Neural progenitor cell (in vitro differentiated cells): ENCODE results near the gene CNBP. TPM values are rescaled to one million over a fixed set of nuclear protein-coding genes. Genes with fewer than 3 reads are reported as not detected.
A peak's percentile ranks its signal among the peaks of the same experiment; 100 is the strongest.
"Not testable (repeated sequence)": the region's sequence is repeated elsewhere in the genome, so short reads cannot be mapped to it uniquely, and the experiment has no call there.

ENCODE experiments used
- DNase-seq: peaks from one replicate; pipeline ENCODE4 v3.0.0-alpha.2; 2016; ENCODE audit warnings: low spot score
- H2AFZ ChIP-seq: fragments of 200-600 bp; sonication (generic); replicated peaks from 2 replicates; pipeline ENCODE4 v1.6.1; 2016; ENCODE audit warnings: antibody characterized with exemption
- H3F3A ChIP-seq: fragments of 200-600 bp; sonication (generic); 2 replicates; pipeline ENCODE4 v1.6.1; 2016; ENCODE audit warnings: antibody characterized with exemption, low read depth
- H3K27ac ChIP-seq: fragments of 200-600 bp; sonication (generic); 2 replicates; pipeline ENCODE4 v1.5.1; 2016; ENCODE audit warnings: mild to moderate bottlenecking
- H3K27me3 ChIP-seq: fragments of 200-600 bp; sonication (generic); 2 replicates; pipeline ENCODE4 v1.6.1; 2016; ENCODE audit warnings: mild to moderate bottlenecking, moderate library complexity
- H3K36me3 ChIP-seq: fragments of 200-600 bp; sonication (generic); 2 replicates; pipeline ENCODE4 v1.5.1; 2016
- H3K4me1 ChIP-seq: fragments of 200-600 bp; sonication (generic); 2 replicates; pipeline ENCODE4 v1.6.1; 2016; ENCODE audit warnings: mixed run types
- H3K4me2 ChIP-seq: fragments of 200-600 bp; sonication (generic); 2 replicates; pipeline ENCODE4 v1.6.1; 2016
- H3K4me3 ChIP-seq: fragments of 200-600 bp; sonication (generic); 2 replicates; pipeline ENCODE4 v1.5.1; 2016
- H3K79me2 ChIP-seq: fragments of 200-600 bp; sonication (generic); 2 replicates; pipeline ENCODE4 v1.6.1; 2016; ENCODE audit warnings: low read depth
- H3K9ac ChIP-seq: fragments of 200-600 bp; sonication (generic); 2 replicates; pipeline ENCODE4 v1.6.1; 2016
- H3K9me3 ChIP-seq: fragments of 200-600 bp; sonication (generic); 2 replicates; pipeline ENCODE4 v1.5.1; 2016; ENCODE audit warnings: low read depth
- H4K20me1 ChIP-seq: fragments of 200-600 bp; sonication (generic); 2 replicates; pipeline ENCODE4 v1.6.1; 2016; ENCODE audit warnings: low read depth
- H3K27ac Mint-ChIP-seq: 3 replicates; pipeline ENCODE4 v1.8.0; 2021; ENCODE audit warnings: mixed read lengths
- H3K27me3 Mint-ChIP-seq: 2 replicates; pipeline ENCODE4 v1.8.0; 2022; ENCODE audit warnings: low read depth, mild to moderate bottlenecking, inconsistent platforms, moderate library complexity, mixed read lengths; ENCODE audit not compliant: insufficient read depth
- H3K36me3 Mint-ChIP-seq: 3 replicates; pipeline ENCODE4 v1.8.0; 2021; ENCODE audit warnings: mixed read lengths
- H3K4me1 Mint-ChIP-seq: 3 replicates; pipeline ENCODE4 v1.8.0; 2021; ENCODE audit warnings: mixed read lengths
- H3K4me3 Mint-ChIP-seq: 3 replicates; pipeline ENCODE4 v1.8.0; 2021; ENCODE audit warnings: mild to moderate bottlenecking, moderate library complexity, mixed read lengths
- H3K9me3 Mint-ChIP-seq: 3 replicates; pipeline ENCODE4 v1.8.0; 2020; ENCODE audit warnings: mixed read lengths
- CTCF ChIP-seq: fragments of 200-600 bp; sonication (generic); IDR thresholded peaks from 2 replicates; pipeline ENCODE4 v1.5.1; 2017; ENCODE audit warnings: antibody characterized with exemption, mild to moderate bottlenecking
- EZH2 ChIP-seq: fragments of 200-600 bp; sonication (generic); IDR thresholded peaks from 2 replicates; pipeline ENCODE4 v1.6.1; 2017; ENCODE audit warnings: antibody characterized with exemption, mild to moderate bottlenecking, moderate library complexity
- EZH2phosphoT487 ChIP-seq: fragments of 200-600 bp; sonication (generic); IDR thresholded peaks from 2 replicates; pipeline ENCODE4 v1.6.1; 2017; ENCODE audit warnings: antibody characterized with exemption
- total RNA-seq: library from RNA; depleted of rRNA; stranded (reverse); fragments of >200 nt; gene quantifications from 2 replicates; pipeline ENCODE4 v1.2.3, GENCODE V29; 2015; ENCODE audit warnings: low replicate concordance

The CNBP gene
- total RNA-seq, 1 donor from 2014 or later: 495 TPM

GRCh38 chr3:129199366-129199765 is 15.7 kb upstream of the CNBP start:
- Histone ChIP-seq H3K27ac (no peak overlapping the region), H3K27me3 (no peaks in the 10 kb centered on the region), H3F3A (no peaks in the 10 kb centered on the region), H3K79me2 (no peaks in the 10 kb centered on the region), H3K4me3 (no peak overlapping the region), H3K4me2 (no peak overlapping the region), H3K4me1 (no peaks in the 10 kb centered on the region), H2AFZ (no peak overlapping the region), H4K20me1 (no peaks in the 10 kb centered on the region), H3K9ac (no peak overlapping the region), H3K36me3 (no peaks in the 10 kb centered on the region), H3K9me3 (no peaks in the 10 kb centered on the region)
- H3K4me3 Mint-ChIP-seq: no peak overlapping the region
- no peaks in the 10 kb centered on the region for H3K27me3 Mint-ChIP-seq
- no peak overlapping the region for H3K27ac Mint-ChIP-seq
- no peak for DNase-seq
- H3K4me1 Mint-ChIP-seq: no peaks in the 10 kb centered on the region
- H3K9me3 Mint-ChIP-seq: no peaks in the 10 kb centered on the region
- TF ChIP-seq CTCF: no peak
- no peak for TF ChIP-seq EZH2
- peaks cover 3% of the 10 kb centered on the region for H3K36me3 Mint-ChIP-seq

- DNase-seq: no peak
- H3K27me3 ChIP-seq: no peaks in the 10 kb centered on the region
- H3K9ac ChIP-seq: peak overlapping the region; percentile 36
- Mint-ChIP-seq H3K36me3 (peaks cover 3% of the 10 kb centered on the region), H3K4me1 (no peaks in the 10 kb centered on the region), H3K9me3 (no peaks in the 10 kb centered on the region), H3K27me3 (no peaks in the 10 kb centered on the region), H3K4me3 (no peak overlapping the region), H3K27ac (no peak overlapping the region)
- no peak overlapping the region for H3K4me3 ChIP-seq
- no peak overlapping the region for H2AFZ ChIP-seq
- H4K20me1 ChIP-seq: no peaks in the 10 kb centered on the region
- TF ChIP-seq CTCF (no peak), EZH2 (no peak), EZH2phosphoT487 (no peak)
- no peaks in the 10 kb centered on the region for H3K79me2 ChIP-seq
- no peak overlapping the region for H3K4me2 ChIP-seq
- H3K4me1 ChIP-seq: no peaks in the 10 kb centered on the region
- no peaks in the 10 kb centered on the region for H3K9me3 ChIP-seq
- H3K36me3 ChIP-seq: no peaks in the 10 kb centered on the region
- no peaks in the 10 kb centered on the region for H3F3A ChIP-seq
- no peak overlapping the region for H3K27ac ChIP-seq
Observed at GRCh38 chr3:129197321-129197720, 13.6 kb upstream of the CNBP start.

- Mint-ChIP-seq H3K9me3 (no peaks in the 10 kb centered on the region), H3K27me3 (no peaks in the 10 kb centered on the region), H3K36me3 (peaks cover 3% of the 10 kb centered on the region), H3K4me3 (no peak overlapping the region), H3K4me1 (no peaks in the 10 kb centered on the region), H3K27ac (no peak overlapping the region)
- Histone ChIP-seq H3K27ac (no peak overlapping the region), H3F3A (no peaks in the 10 kb centered on the region), H3K27me3 (no peaks in the 10 kb centered on the region), H3K79me2 (no peaks in the 10 kb centered on the region), H3K4me1 (no peaks in the 10 kb centered on the region), H3K4me3 (no peak overlapping the region), H3K9me3 (no peaks in the 10 kb centered on the region), H3K4me2 (no peak overlapping the region), H3K36me3 (no peaks in the 10 kb centered on the region), H4K20me1 (no peaks in the 10 kb centered on the region), H3K9ac (peak overlapping the region; percentile 36), H2AFZ (no peak overlapping the region)
- no peak for TF ChIP-seq EZH2
- DNase-seq: no peak
Observed at GRCh38 chr3:129196601-129197000, 12.9 kb upstream of the CNBP start.

- Histone ChIP-seq H3K79me2 (no peaks in the 10 kb centered on the region), H3K36me3 (no peaks in the 10 kb centered on the region), H4K20me1 (no peaks in the 10 kb centered on the region), H2AFZ (no peak overlapping the region), H3K9me3 (no peaks in the 10 kb centered on the region), H3K9ac (no peak overlapping the region), H3F3A (no peaks in the 10 kb centered on the region), H3K4me1 (no peaks in the 10 kb centered on the region), H3K27me3 (no peaks in the 10 kb centered on the region), H3K4me3 (no peak overlapping the region), H3K4me2 (no peak overlapping the region), H3K27ac (no peak overlapping the region)
- TF ChIP-seq EZH2phosphoT487 (no peak), CTCF (no peak), EZH2 (no peak)
- no peaks in the 10 kb centered on the region for H3K27me3 Mint-ChIP-seq
- H3K27ac Mint-ChIP-seq: no peak overlapping the region
- no peaks in the 10 kb centered on the region for H3K4me1 Mint-ChIP-seq
- no peaks in the 10 kb centered on the region for H3K9me3 Mint-ChIP-seq
- H3K4me3 Mint-ChIP-seq: no peak overlapping the region
- peaks cover 3% of the 10 kb centered on the region for H3K36me3 Mint-ChIP-seq
- no peak for DNase-seq
Observed at GRCh38 chr3:129195731-129196256, 12.1 kb upstream of the CNBP start.

- not testable (repeated sequence) for DNase-seq, H3K36me3 Mint-ChIP-seq, H3K4me3 Mint-ChIP-seq, H3K4me2 ChIP-seq, H3K9me3 ChIP-seq, H3K4me1 Mint-ChIP-seq, H3K4me3 ChIP-seq, H3K27me3 ChIP-seq, H3K36me3 ChIP-seq, H3K9me3 Mint-ChIP-seq, H3K9ac ChIP-seq, H3K27ac ChIP-seq, H3K27me3 Mint-ChIP-seq, H3F3A ChIP-seq, H3K4me1 ChIP-seq, H3K27ac Mint-ChIP-seq, H4K20me1 ChIP-seq, H2AFZ ChIP-seq
- H3K79me2 ChIP-seq: peaks cover 14% of the 10 kb centered on the region
Observed at GRCh38 chr3:129189793-129190192, 6.1 kb upstream of the CNBP start.
